NCI-H1694 (cell line): ENCODE measurements around the gene CDC42BPA.
"Not testable (repeated sequence)": the region's sequence is repeated elsewhere in the genome, so short reads cannot be mapped to it uniquely, and the experiment has no call there.

Experiments
- DNase-seq: peaks from one replicate; lab custom pipeline; 2025; lab: John Stamatoyannopoulos, UW

The CDC42BPA gene

DNA sequence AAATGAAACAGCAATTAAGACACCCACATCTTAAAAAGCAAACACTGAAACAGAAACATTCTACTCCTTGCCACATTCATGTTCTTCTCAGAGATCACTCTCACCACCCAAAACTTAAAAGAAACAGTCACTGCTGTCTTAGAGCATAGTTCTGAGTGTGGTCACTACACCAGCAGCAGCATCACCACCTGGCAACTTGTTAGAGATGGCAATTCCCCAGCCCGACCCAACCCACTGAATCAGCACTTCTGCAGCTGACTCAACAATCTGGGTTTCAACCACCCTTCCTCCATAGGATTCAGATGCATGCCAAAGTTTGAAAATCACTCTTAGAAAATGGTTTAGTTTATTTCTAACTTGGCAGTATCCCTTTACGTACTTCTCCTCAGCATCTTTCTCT lies 126.1 kb downstream of the CDC42BPA start:
- no peak for DNase-seq

DNA sequence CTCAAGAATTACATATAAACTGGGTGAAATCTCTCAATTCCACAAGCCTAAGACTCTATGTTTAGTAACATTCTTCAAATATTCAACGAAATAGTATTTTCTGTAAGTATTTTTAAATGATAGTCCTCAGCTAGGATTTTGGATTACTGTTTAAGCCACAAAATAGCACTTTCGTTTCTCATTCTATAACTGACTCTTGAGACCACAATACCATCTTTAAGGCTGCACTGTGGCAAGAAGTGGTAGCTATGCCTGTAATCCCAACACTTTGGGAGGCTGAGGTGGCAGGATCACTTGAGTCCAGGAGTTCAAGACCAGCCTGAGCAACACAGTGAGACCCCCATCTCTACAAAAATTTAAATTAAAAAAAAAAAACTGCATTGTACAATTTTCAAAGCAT lies 126.7 kb downstream of the CDC42BPA start:
- no peak for DNase-seq

DNA sequence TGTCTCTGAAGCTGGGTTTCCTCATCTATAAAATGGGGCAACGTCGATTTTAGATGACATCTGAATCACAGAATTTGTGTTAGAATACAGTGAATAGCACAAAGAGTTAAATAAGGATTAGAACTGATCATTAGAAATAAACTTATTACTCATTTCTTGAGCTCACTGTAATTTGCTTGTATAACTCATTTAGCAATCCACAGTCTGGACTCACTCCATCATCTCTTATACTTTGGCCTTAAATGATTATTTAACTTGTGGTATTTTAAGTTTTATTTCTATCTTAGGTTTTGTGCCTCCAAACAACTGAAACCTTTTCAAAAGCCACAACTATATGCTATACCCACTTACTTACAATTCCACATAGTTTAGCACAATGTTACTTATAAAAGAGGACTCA lies 128.0 kb downstream of the CDC42BPA start:
- no peak for DNase-seq

DNA sequence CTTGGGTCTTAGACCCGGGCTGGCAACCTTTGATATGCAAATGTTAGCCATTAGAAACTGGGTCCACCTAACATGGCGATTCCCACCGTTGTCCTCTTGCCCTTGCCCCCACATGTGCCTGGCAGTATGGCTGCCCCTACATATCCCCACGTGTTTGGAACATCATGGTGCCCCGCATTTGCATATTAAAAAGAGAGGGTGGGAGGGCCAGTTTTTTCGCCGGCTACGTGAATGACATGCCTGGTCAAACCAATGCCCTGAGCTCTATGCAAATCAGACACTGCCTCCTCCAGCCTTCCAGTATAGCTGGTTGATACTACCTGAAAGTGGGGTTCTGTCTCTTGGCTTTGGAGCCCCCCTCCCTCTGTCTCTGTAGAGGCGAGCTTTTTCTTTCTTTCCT lies 133.0 kb downstream of the CDC42BPA start:
- DNase-seq, result no peak

DNA sequence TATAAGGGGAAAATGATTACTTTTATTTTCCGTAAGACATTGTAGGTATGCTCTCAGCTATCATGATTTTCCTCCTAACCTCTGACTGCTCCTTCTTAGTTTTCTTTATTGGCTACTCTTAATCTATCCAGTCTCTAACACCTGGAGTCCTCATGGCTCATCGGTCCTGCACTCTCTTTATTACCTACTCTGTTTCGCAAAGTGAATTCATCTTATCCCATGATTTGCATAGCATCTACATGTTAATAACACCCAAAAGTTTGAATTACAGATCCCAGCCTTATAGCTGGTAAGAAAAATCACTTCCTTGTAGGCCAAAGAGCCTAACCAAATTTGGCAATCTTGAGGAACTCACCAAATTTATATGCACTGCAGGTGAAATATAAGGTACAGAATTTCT lies 136.3 kb downstream of the CDC42BPA start:
- no peak for DNase-seq

DNA sequence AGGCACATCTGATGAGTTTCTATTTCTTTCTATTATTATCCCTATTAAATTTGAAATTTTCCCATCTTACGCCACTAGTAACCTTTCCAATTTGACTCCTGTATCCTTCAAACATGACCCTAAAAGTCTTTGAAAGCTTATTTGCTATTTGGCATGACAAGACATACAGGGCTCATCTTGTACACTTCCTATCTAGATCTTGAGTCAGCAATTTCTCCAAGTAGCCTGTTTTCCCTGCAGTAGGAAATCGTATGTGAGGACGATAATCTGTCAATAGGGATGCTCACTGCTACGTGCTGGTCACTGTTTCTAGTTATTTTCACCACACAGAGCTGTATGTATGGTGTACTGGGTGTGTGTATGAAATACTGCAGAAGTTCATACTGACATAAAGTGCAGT lies 142.7 kb downstream of the CDC42BPA start:
- no peak for DNase-seq

DNA sequence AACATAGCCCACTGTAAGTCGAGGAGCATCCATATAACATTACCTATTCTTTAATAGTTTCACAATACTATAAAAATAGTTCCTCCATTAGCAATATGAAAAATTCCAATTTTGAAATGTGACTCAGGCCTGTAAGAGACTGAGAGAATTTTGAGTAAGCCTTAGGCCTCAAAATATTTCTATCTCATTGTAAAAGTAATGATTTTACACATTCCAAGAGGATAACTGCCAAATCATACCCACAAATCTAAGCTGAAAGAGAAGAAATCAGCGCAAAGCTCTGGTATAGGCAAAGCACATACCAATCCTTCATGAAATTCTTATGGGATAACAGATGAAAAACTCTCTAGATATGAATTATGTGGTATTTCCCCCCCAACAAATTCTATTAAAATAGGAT lies 144.1 kb downstream of the CDC42BPA start:
- no peak for DNase-seq

DNA sequence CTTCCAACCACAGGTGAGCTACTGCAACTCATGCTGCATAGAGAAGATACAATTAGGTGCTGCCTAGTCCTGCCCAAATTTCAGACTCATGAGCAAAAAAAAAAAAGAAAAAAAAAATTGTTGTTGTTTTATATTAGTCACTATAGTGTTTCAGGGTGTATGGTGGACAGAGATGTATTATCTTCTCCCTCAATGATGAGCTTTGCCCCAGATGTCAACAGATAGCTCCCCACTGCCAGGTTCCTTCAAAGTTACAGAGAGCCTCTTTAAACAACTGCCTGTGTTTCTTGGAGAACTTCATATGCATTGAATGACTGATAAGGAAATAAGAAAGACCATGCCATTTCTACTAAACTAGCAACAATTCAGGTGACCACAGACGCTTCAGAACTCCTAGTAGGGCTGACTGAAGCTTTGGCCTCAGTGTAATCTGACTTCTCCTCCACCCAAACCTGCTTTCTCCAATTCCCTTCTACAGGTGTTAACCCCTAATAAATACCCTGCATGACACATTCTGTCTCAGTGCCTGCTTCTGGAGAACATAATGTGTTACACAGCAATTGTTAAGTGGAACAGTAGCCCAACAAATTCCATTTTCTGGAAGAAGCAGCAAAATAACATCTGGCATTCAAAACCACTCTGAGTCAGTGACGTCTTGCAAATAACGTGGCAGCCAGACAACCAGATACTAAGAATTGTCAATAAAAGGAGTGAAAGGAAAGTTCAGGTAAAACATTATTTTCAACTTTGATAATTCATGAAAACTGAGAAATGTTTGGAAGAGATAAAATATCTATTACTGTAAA lies 147.7 kb downstream of the CDC42BPA start:
- DNase-seq, result no peak

DNA sequence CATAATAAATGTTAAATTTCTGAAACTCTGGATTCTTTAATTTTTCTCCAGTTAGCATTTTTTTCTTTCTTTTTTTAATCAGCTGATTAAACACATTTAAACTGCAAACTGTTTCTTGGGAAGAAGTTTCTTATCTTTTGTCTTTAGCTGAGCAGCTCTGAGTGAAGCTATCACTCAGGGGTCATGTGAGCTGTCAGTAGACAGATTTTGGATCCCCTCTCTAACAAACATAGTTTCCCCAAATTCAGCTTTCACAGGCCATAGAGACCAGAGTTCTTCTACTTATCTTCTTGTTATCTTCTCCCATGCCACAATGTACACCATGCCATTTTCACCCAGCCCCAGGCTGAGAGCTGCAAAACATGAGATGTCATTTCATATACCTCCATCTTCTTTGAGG lies 148.9 kb downstream of the CDC42BPA start:
- DNase-seq, result no peak

DNA sequence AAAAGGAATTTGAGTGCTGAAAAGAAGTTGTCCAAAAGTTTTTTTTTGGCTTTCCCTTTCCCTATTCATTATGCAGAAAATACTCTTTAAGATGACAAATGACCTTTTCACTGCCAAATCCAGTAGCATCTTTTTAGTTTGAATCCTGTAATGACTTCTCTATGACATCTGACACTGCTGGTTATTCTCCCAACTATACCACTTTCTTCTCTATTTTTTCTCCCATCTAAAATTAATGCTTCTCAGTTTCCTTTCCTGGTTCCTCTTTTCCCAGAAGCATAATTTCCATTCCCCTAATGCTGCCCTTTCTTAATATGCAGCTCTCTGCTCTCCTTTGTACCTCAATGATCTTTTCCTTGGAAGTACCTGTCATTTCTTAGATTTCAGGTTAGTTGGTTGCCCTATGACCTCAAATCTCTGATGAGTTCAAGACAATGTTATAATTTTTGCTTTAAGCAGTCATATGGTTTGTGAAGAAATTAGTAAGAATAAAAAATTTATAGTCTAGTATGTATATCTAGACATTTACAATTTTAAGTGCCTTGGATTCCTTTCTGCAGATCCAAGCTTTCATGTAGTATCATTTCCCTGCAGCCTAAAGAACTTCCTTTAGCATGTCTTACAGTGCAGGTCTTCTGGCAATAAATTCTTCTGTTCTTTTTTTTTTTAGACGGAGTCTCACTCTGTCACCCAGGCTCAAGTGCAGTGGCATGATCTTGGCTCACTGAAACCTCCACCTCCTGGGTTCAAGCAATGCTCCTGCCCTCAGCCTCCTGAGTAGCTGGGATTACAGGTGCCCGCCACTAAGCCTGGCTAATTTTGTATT lies 150.8 kb downstream of the CDC42BPA start:
- DNase-seq, result no peak

DNA sequence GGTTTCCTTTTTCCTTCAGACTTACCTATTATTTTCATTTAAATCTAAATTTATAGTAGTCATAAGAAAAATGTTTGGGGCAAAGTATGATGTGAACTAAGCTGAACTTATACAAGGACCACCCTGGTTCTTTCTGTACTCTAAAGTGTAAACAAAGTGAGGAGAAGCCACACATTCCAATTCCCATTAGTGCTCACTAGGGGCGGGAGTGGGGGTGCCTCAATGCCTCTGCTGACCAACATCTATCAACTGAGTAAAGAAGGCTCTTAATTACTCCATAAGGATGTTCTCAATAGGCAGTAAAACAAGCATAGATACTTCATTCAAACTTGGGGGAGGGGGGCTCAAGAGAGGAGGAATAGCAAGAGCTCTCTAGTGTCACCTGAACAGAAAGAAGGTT lies 151.7 kb downstream of the CDC42BPA start:
- no peak for DNase-seq

DNA sequence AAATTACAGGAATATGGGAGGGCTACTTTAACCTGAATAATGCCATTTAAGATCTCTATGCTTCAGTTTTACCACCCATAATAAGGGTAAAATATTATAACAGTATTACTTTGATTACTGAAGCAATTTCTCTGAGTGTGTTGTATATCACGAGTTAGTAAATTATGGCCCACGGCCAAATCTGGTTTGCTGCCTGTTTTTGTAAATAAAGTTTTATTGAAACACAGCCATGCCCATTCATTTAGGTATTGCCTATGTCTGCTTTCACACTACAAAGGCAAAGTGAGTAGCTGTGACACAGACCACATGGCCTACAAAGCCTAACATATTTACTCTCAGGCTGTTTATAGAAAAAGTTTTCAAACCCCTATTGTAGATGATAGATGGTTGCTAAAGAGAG lies 156.8 kb downstream of the CDC42BPA start:
- DNase-seq, result no peak

DNA sequence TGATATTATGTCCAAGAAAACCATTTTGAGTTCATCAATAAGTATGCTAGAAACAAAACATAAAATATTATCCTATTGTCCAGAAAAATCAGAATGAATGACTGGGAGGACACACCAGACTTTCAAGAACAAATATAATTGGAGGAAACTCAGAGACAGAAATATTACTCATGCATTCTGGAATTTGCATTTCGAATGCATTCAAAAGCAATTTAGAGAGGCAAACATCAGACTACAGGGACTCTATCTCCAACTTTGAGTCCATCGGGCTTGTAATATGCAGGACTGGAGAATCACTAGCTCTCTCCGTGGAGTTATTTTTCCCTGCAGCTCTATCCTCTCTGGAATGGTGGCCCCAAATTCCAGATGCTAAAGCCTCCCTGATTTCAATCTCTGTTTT lies 161.8 kb downstream of the CDC42BPA start:
- DNase-seq, result no peak

DNA sequence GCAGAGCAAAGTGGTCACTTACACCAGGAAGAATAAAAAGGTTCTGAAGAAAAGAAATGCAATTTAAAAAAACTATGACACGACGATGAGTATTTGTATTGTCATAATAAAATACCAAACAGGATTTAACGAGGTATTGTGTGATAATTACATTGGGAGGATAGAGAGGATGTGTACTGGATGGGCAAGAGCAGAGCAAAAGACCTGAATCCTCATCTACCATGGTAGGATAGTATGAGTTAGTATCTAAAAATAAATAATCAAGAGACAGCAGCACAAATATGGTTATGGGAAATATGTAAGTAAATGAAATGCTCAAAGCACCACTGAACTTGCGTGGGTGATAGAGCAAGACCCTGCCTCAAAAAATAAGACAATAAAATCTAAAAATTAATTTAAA lies 162.6 kb downstream of the CDC42BPA start:
- no peak for DNase-seq

DNA sequence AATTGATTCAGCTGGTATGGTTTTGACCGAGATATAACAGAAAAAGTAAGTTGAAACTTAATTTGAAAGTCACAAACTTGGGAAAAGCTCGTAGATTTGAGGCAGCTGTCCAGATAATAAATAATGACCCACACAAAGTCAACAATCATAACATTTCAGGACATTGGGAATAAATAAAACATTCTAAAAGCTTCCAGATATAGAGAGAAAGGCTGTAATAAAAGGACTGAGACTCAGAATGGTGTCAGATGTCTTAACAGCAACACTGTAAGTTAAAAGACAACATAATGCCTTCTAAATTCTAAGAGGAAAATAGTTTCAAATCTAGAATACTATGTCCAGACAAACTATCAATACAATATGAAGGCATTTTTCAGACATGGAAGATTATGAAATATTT lies 163.3 kb downstream of the CDC42BPA start:
- no peak for DNase-seq

DNA sequence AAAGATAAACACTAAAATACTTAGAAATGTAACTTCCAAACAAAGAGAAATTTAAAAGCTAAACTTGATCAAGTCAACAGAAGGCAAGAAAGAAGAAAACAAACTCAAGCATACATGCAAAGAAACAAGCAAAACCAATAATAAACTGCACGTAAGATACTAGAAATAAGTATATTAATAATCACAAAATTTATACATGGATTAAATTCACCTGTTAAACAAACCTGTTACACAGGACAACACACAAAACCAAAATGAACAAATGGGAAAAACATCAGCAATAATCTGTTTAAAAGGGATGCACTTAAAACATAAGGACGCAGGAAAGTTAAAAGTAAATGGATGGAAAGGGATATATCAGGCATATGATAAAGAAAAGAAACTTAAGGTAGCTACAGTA lies 165.8 kb downstream of the CDC42BPA start:
- DNase-seq, result no peak

DNA sequence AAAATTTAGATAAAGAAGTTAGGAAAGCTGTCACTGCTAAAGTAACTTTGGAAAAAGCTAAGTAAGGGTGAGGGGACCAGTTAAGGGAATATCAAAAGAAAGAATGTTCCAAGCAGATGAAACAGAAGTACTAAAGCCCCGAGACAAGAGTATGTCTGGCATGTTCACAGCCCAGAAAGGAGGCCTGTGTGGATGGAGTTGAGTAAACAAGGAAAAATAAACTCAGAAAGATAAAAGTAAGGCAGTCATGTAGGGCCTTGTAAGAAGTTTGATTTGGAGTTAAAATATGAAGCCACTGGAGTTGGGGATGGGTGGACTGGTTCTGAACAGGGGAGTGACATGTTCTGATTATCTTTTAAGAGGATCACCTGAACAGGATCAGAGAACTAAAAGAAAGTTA lies 177.9 kb downstream of the CDC42BPA start:
- no peak for DNase-seq

DNA sequence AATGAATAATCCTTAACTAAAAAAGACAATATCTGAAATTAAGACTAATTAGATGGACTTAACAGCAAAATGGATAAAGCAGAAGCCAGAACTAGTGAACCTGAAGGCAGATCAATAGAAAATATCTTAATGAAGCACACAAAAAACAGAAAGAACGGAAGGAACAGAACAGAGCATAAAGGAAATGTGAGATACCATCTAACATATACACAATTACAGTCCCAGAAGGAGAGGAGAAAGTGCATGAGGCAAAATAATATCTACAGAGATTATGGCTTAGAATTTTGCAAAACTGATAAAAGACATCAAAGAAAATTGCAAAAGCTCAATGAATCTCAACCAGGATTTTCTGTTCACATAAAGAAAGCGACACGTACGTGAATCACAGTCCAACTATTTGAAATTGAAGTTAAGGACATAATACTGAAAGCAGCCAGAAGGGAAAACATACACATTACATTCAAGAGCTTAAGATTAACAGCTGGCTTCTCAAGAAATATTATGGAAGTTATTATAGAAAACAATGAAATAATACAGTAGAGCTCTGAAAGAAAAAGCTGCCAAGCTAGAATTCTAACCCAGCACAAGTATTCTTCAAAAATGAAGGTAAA lies 182.0 kb downstream of the CDC42BPA start:
- DNase-seq, result no peak

DNA sequence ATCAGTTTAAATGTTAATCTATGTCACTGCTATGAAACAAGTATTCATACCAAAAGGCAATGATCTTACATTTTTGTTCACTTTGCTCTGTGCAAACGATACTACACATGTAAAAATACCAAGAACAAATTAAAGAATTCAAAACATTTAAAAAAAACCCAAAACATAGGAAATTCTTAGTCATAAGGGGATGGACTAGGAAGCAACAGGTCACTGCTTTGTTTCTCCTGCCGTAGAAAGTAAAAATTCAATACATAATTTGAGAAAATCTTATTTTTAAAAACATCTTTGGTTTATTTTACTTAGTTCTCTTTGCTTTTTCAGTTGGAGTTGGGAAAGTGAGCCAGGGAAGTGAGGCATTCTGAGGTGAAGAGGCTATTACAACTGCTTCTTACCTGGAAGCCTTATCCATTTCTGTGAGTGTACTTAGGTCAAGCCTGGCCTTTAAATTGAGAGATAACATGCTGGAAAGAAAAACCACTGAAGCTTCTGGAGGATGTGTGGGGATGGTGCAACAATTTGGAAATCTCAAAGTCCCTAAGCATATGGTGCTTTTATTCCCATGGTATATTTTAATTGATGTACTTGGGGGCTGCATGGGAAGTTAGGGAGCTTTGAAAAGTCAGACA lies 183.5 kb downstream of the CDC42BPA start:
- DNase-seq, result no peak

DNA sequence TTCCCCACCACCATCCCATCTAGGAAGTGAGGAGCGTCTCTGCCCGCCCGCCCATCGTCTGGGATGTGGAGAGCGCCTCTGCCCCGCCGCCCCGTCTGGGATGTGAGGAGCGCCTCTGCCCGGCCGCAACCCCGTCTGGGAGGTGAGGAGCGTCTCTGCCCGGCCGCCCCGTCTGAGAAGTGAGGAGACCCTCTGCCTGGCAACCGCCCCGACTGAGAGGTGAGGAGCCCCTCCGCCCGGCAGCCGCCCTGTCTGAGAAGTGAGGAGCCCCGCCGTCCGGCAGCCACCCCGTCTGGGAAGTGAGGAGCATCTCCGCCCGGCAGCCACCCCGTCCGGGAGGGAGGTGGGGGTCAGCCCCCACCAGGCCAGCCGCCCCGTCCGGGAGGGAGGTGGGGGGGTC lies 185.6 kb downstream of the CDC42BPA start:
- DNase-seq, result not testable (repeated sequence)

DNA sequence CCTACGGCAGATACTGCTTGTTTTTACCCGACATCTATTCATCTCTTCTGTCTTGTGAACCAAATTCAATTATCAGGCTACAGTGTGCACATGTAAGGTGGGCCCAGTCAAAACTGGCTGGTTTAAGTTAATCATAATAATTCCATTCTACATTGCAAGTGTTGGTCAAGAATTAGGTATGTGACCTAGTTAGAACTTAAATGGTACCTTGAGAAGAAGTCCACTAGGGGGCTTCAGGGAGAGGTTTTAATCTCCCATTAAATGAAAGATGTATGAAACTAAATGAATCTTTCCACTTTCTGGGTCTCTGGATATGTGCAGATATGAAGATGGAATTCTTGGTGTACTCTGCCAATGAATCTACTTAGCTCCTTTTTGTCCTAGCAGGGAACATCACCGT lies 187.1 kb downstream of the CDC42BPA start:
- DNase-seq, result no peak

DNA sequence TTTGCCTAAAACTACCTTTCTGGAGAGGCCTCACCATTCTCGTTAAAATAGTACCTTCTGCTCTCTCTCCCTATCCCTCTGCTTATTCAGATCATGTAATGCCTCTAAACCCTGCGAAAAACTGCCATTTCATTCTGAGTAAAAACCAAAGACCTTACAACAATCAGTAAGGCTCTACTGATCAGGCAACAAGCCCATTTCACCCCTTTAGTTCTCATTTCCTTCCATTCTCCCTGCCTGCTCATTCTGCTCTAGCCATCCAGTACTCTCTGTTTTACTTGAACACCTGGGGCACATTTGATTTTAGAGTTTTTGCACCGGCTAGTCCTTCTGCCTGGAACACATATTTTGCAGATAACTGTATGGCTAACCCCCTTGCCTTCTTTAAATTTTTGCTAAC lies 190.4 kb downstream of the CDC42BPA start:
- DNase-seq, result no peak
